Ectodermal cell (in vitro differentiated cells): ENCODE measurements around the gene UPF1.

Source experiments
- H3K27ac ChIP-seq: 2 replicates; pipeline ENCODE4 v1.7.0; 2013; ENCODE audit warnings: mild to moderate bottlenecking, low read depth, low read length; ENCODE audit not compliant: insufficient read depth, poor library complexity, severe bottlenecking
- H3K27me3 ChIP-seq: 2 replicates; pipeline ENCODE4 v1.7.0; 2013; ENCODE audit warnings: mild to moderate bottlenecking, low read length; ENCODE audit not compliant: insufficient read depth, control insufficient read depth, poor library complexity, severe bottlenecking
- H3K36me3 ChIP-seq: one replicate; pipeline ENCODE4 v1.7.0; 2013; ENCODE audit warnings: low read length; ENCODE audit not compliant: control insufficient read depth, insufficient read depth
- H3K4me1 ChIP-seq: one replicate; pipeline ENCODE4 v1.7.0; 2013; ENCODE audit warnings: low read length; ENCODE audit not compliant: control insufficient read depth, insufficient read depth
- H3K4me3 ChIP-seq: 2 replicates; pipeline ENCODE4 v1.7.0; 2013; ENCODE audit warnings: low read depth, low read length, control low read depth; ENCODE audit not compliant: insufficient read depth
- H3K9me3 ChIP-seq: 2 replicates; pipeline ENCODE4 v1.7.0; 2013; ENCODE audit warnings: mild to moderate bottlenecking, low read length, moderate library complexity; ENCODE audit not compliant: control insufficient read depth
- WGBS, 2 experiments: methylation state at CpG; one replicate each; pipeline ENCODE4 v1.1.7; 2013; ENCODE audit warnings: missing lambda C conversion rate in 2 of 2; 5-methylcytosine and 5-hydroxymethylcytosine counted together

UPF1 gene

GRCh38 chr19:18857223-18857622, 25.5 kb downstream of the UPF1 start:
- Histone ChIP-seq H3K27ac (no peak overlapping the region), H3K4me1 (no peaks in the 10 kb centered on the region)

DNA sequence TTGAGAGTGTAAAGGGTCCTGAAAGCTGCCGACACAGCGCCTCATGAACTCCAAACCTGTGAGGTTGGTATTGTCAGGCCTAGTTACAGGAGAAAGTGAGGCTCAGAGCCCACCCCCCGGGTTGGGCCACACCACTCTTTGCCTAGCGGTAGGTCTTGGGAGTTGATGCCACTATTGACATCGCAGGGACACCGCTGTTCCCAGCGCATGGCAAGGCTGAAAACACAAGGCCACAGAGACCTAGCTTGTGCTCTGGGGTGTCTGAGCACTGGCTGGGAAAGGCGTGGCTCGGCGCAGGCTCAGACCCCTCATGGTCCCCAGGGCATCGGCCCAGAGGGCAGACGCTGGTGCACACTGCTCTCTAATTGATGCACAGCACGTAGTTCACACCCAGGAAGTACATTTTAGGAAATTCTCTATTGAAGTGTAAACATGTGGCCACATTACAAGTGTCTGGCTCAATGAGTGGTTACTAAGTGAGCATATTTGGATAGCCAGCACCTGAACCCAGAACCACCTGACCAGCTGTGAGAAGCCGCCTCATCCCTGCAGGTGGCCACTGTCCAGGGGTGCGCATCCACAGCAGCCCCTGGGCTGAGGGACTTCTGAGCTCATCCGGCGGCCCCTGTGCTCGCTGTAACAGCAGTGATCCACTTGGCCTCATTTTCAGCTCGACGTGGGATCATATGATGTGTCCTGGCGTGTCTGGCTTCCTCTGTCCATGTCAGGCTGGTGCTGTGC, 27.3 kb downstream of the UPF1 start:
- no peaks in the 10 kb centered on the region for H3K4me1 ChIP-seq
- H3K27me3 ChIP-seq = no peaks in the 10 kb centered on the region
- H3K27ac ChIP-seq = no peak overlapping the region
- peaks cover 75% of the 10 kb centered on the region for H3K36me3 ChIP-seq
- H3K4me3 ChIP-seq = no peak overlapping the region
- WGBS, 2 experiments = 96 to 97% methylated on average over 21 of the region's 21 CpGs
- H3K9me3 ChIP-seq = no peaks in the 10 kb centered on the region

More at GRCh38 chr19:18857223-18857622, 25.5 kb downstream of the UPF1 start:
- WGBS, 2 experiments = 96 to 97% methylated on average over 13 of the region's 13 CpGs
- no peaks in the 10 kb centered on the region for H3K27me3 ChIP-seq
- H3K36me3 ChIP-seq = peaks cover 73% of the 10 kb centered on the region
- no peak overlapping the region for H3K4me3 ChIP-seq
- H3K9me3 ChIP-seq = no peaks in the 10 kb centered on the region

GRCh38 chr19:18859676-18860301, 28.0 kb downstream of the UPF1 start:
- WGBS, 2 experiments = 95 to 97% methylated on average over 12 of the region's 12 CpGs
- no peaks in the 10 kb centered on the region for H3K4me1 ChIP-seq
- no peaks in the 10 kb centered on the region for H3K27me3 ChIP-seq
- H3K4me3 ChIP-seq = no peak overlapping the region
- H3K9me3 ChIP-seq = no peaks in the 10 kb centered on the region
- no peak overlapping the region for H3K27ac ChIP-seq
- peaks cover 71% of the 10 kb centered on the region for H3K36me3 ChIP-seq

DNA sequence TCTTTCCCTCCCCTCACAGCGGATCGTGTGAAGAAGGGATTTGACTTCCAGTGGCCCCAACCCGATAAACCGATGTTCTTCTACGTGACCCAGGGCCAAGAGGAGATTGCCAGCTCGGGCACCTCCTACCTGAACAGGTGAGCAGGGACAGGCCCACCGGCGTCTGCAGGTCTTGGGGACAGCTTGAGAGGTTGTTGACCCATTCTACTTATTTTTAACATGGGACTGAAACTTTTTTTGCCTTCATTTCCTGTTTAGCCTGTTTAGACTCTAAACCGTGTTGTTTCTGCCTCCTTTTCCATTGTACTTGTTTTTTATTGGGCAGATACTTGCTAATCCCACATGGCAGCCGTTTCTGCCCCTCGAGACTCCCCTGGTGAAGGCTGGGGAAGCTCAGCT, 28.5 kb downstream of the UPF1 start:
- WGBS, 2 experiments = 95 to 96% methylated on average over 11 of the region's 11 CpGs
- Histone ChIP-seq H3K27ac (no peak overlapping the region), H3K36me3 (peaks cover 70% of the 10 kb centered on the region)

GRCh38 chr19:18860725-18861124, 29.0 kb downstream of the UPF1 start:
- Histone ChIP-seq H3K9me3 (no peaks in the 10 kb centered on the region), H3K4me1 (no peaks in the 10 kb centered on the region), H3K27me3 (no peaks in the 10 kb centered on the region), H3K27ac (no peak overlapping the region), H3K4me3 (no peak overlapping the region), H3K36me3 (peaks cover 74% of the 10 kb centered on the region)
- WGBS, 2 experiments = 94 to 95% methylated on average over 17 of the region's 17 CpGs

More for the DNA sequence above, 28.5 kb downstream of the UPF1 start:
- no peaks in the 10 kb centered on the region for H3K4me1 ChIP-seq
- no peaks in the 10 kb centered on the region for H3K27me3 ChIP-seq
- H3K4me3 ChIP-seq = no peak overlapping the region
- no peaks in the 10 kb centered on the region for H3K9me3 ChIP-seq

GRCh38 chr19:18861235-18861634, 29.5 kb downstream of the UPF1 start:
- 94 to 95% methylated on average over 9 of the region's 9 CpGs for WGBS, 2 experiments
- H3K9me3 ChIP-seq = no peaks in the 10 kb centered on the region
- H3K27me3 ChIP-seq = no peaks in the 10 kb centered on the region
- H3K4me1 ChIP-seq = no peaks in the 10 kb centered on the region
- H3K27ac ChIP-seq = no peak overlapping the region
- H3K4me3 ChIP-seq = no peak overlapping the region
- peaks cover 78% of the 10 kb centered on the region for H3K36me3 ChIP-seq

DNA sequence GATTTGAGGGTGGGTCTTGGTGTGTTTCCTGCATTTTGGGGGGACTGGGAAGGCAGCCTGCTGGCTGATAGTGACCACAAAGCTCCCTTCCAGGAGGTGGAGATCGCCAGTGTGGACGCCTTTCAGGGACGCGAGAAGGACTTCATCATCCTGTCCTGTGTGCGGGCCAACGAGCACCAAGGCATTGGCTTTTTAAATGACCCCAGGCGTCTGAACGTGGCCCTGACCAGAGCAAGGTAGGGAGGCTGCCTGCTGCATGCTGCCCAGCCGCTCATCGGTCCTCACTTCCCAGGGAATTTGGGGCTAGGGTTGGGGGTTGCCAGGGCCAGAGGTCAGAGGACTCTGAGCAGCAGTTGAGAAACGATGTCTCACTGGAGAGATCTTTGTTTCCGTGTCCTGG, 30.2 kb downstream of the UPF1 start:
- Histone ChIP-seq H3K4me1 (no peaks in the 10 kb centered on the region), H3K27ac (no peak overlapping the region), H3K27me3 (no peaks in the 10 kb centered on the region), H3K4me3 (no peak overlapping the region), H3K36me3 (peaks cover 72% of the 10 kb centered on the region), H3K9me3 (no peaks in the 10 kb centered on the region)
- WGBS, 2 experiments = 96 to 98% methylated on average over 12 of the region's 12 CpGs

GRCh38 chr19:18862976-18863842, 31.4 kb downstream of the UPF1 start:
- Histone ChIP-seq H3K9me3 (no peaks in the 10 kb centered on the region), H3K36me3 (peaks cover 66% of the 10 kb centered on the region), H3K4me3 (no peak overlapping the region), H3K27me3 (no peaks in the 10 kb centered on the region), H3K4me1 (no peaks in the 10 kb centered on the region), H3K27ac (no peak overlapping the region)
- WGBS, 2 experiments = 95 to 97% methylated on average over 33 of the region's 33 CpGs

DNA sequence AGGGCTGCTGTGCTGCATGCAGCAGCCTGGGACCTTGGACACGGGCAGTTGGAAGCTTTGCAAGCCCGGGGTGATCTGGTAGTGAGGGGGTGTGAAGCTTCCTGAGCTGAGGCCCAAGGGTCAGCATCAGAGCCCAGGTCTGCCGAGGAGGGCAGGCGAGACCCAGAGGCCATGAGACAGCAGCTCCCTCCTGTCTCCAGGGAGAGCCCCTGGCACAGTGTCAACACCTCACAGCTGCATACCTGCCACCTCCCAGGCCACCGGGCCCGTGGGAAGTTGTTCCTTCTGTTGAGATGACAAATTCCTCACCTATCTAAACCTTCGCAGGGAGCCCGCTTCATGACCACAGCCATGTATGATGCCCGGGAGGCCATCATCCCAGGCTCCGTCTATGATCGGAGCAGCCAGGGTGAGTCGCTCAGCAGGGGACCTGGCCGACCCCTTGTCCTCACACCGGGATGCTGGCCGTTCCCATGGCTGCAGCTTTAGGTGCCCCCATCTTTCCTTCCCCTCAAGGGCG, 32.1 kb downstream of the UPF1 start:
- WGBS, 2 experiments = 94% methylated on average over 16 of the region's 16 CpGs
- no peak overlapping the region for H3K27ac ChIP-seq
- peaks cover 62% of the 10 kb centered on the region for H3K36me3 ChIP-seq
- H3K27me3 ChIP-seq = no peaks in the 10 kb centered on the region
- no peaks in the 10 kb centered on the region for H3K9me3 ChIP-seq
- H3K4me1 ChIP-seq = no peaks in the 10 kb centered on the region
- H3K4me3 ChIP-seq = no peak overlapping the region
